ENCODE results near the gene MYT1. TPM values are rescaled to one million over a fixed set of nuclear protein-coding genes. Genes with fewer than 3 reads are reported as not detected.

Gene MYT1
- total RNA-seq, 2 donors from 2014 or later, result 0.15 TPM; not detected in 1

DNA sequence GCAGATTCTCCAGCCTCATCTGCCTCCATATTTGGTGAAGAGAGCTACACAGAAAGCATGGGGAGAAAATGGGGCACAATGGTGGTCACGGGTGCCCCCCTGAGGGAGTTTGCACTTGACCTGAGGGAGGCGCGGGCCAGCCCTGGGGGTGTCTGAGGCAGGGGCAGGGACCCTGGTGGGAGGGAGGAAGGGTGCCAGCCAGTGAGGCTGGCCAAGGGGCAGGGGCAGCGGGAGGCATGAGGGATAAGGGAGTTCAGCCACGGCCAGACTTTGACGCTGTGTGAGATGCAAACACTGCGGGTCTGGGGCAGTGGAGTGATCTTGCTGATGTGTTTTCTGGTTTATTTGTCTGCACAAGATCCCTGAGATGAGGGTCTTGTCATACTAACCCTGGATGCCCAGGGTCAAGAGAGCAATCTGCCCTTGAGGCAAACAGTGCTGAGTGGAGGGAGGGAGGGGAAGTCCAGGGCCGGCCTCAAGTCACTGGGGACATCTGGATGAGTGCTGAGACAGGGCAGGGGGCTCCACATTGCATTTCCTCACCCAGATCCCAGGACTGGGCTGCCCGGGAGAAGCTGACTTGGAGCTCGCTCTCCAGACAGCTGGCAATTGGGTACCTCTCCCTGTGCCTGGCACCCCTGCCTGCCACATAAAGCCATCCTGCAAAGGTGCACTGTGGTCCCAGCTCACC, 82.5 kb downstream of the MYT1 start:
- no peaks in the 10 kb centered on the region for H3K9me3 ChIP-seq
- H3K4me1 ChIP-seq, result no peaks in the 10 kb centered on the region
- H3K36me3 ChIP-seq, result no peaks in the 10 kb centered on the region
- DNase-seq (ENCODE audit: low spot score), result no peak
- no peak overlapping the region for H3K27ac ChIP-seq
- TF ChIP-seq, protein P1, sequence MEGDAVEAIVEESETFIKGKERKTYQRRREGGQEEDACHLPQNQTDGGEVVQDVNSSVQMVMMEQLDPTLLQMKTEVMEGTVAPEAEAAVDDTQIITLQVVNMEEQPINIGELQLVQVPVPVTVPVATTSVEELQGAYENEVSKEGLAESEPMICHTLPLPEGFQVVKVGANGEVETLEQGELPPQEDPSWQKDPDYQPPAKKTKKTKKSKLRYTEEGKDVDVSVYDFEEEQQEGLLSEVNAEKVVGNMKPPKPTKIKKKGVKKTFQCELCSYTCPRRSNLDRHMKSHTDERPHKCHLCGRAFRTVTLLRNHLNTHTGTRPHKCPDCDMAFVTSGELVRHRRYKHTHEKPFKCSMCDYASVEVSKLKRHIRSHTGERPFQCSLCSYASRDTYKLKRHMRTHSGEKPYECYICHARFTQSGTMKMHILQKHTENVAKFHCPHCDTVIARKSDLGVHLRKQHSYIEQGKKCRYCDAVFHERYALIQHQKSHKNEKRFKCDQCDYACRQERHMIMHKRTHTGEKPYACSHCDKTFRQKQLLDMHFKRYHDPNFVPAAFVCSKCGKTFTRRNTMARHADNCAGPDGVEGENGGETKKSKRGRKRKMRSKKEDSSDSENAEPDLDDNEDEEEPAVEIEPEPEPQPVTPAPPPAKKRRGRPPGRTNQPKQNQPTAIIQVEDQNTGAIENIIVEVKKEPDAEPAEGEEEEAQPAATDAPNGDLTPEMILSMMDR (IDR thresholded peaks at IDR 0.05), result no peak
- no peak overlapping the region for H3K4me3 ChIP-seq
- no peaks in the 10 kb centered on the region for H3K27me3 ChIP-seq

DNA sequence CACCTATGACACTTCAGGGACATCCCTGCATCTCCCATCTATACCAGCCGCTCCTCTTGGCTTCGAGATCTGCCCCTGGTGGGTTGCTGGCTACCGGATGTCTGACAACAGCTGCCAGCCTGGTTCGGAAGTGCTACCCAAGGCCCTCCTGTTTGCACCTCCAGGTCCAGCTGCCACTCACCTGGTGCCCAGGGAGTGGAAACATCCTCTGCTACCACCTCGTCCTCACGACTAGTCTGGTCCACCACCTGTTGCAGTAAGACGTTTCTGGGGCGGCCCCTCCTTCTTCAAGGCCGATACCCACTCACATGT, 83.0 kb downstream of the MYT1 start:
- TF ChIP-seq, protein P1 (IDR thresholded peaks at IDR 0.05), result no peak
- H3K9me3 ChIP-seq, result no peaks in the 10 kb centered on the region

DNA sequence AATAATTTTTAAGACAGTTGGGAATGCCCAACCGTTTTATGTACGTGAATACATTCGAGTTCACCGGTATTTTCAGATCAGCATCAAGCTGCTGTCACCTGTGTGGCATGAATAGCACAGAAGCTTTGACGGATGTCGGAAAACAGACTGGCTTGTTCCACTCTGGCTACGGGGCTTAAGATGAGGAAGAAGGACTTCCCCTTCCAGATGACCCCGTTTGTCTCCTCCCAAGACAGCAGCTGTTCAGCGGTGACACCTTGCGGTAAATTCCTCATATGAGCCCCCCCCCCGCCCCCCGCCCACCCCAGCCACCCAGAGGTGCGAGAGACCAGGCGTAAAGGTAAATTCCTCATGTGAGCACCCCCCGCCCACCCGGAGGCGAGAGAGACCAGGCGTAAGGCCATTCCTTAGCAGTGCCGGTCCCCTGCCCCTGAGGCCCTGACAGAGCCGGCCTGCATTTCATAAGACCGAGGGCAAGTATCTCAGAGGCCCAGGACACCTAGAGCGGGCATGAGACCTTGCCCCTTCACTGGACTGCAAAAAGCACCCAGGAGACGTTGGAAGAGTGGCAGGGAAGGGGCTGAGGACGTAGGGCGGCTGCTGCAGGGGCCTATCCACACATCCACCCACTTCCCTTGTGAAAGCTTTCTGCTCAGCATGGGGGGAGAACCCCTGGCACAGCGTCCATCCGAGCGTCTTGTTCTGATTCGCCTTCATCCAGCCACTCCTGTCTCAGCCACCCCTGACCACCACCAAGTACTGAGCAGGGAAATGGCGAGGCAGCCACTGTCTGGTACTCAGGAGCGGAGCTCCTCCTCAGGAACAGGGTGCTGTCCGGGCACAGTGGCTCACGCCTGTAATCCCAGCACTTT, 84.0 kb downstream of the MYT1 start:
- Histone ChIP-seq H3K27me3 (no peaks in the 10 kb centered on the region), H3K4me3 (no peak overlapping the region), H3K4me1 (no peaks in the 10 kb centered on the region), H3K9me3 (no peaks in the 10 kb centered on the region), H3K27ac (no peak overlapping the region), H3K36me3 (no peaks in the 10 kb centered on the region)
- TF ChIP-seq, protein P1 (IDR thresholded peaks at IDR 0.05), result no peak
- DNase-seq (ENCODE audit: low spot score), result no peak

More for the DNA sequence above, 83.0 kb downstream of the MYT1 start:
- Histone ChIP-seq H3K27me3 (no peaks in the 10 kb centered on the region), H3K27ac (no peak overlapping the region), H3K4me1 (no peaks in the 10 kb centered on the region), H3K4me3 (no peak overlapping the region), H3K36me3 (no peaks in the 10 kb centered on the region)
- no peak for DNase-seq (ENCODE audit: low spot score)

DNA sequence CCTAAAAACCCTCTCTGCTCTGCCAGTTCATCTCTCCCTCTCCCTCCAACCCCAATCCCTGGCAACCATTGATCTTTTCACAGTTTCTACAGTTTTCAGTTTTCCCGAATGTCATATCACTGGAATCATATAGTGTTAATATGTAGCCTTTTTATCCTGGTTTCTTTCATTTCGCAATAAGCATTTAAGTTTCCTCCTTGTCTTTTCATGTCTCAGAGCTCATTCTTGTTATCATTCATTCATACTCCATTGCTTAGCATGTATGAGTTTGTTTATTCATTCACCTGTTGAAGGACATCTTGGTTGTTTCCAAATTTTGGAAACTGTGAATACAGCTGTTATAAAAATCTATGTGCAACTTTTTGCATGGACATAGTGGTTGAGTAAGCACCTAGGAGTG, 85.8 kb downstream of the MYT1 start:
- DNase-seq (ENCODE audit: low spot score), result no peak
- H3K4me1 ChIP-seq, result peaks cover 0 to 2% of the 10 kb centered on the region in 2 donors
- no peak overlapping the region for H3K27ac ChIP-seq
- H3K27me3 ChIP-seq, result no peaks in the 10 kb centered on the region
- H3K9me3 ChIP-seq, result no peaks in the 10 kb centered on the region
- TF ChIP-seq, protein P1 (IDR thresholded peaks at IDR 0.05), result no peak
- H3K4me3 ChIP-seq, result no peak overlapping the region
- no peaks in the 10 kb centered on the region for H3K36me3 ChIP-seq

DNA sequence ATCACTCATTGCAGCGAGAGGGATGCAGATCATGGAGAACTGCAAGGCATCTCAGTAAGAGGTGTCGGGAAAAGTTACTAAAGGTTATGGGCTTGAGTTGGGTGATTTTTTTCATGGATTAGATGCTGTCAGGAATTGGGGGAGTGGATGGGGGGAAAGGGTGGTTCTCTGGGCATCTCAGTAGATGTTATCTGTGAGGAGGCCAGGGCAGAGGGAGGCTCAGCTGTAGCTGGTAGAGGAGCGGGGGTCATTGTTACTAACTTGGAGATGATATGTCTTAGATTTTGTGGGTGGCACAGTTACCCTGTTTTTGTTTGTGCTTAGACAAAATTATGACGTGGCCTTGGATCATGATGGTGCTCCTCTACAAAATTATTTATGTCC, 88.7 kb downstream of the MYT1 start:
- H3K27ac ChIP-seq, result no peak overlapping the region
- no peak overlapping the region for H3K4me3 ChIP-seq
- no peaks in the 10 kb centered on the region for H3K9me3 ChIP-seq
- no peaks in the 10 kb centered on the region for H3K27me3 ChIP-seq
- H3K4me1 ChIP-seq, result peaks cover 6 to 24% of the 10 kb centered on the region in 2 donors
- H3K36me3 ChIP-seq, result no peaks in the 10 kb centered on the region
- TF ChIP-seq, protein P1 (IDR thresholded peaks at IDR 0.05), result no peak
- DNase-seq (ENCODE audit: low spot score), result no peak

Measured in right atrium auricular region (tissue), 2 donors.